ENCODE measurements around the gene PIP4K2B.

Gene PIP4K2B

DNA sequence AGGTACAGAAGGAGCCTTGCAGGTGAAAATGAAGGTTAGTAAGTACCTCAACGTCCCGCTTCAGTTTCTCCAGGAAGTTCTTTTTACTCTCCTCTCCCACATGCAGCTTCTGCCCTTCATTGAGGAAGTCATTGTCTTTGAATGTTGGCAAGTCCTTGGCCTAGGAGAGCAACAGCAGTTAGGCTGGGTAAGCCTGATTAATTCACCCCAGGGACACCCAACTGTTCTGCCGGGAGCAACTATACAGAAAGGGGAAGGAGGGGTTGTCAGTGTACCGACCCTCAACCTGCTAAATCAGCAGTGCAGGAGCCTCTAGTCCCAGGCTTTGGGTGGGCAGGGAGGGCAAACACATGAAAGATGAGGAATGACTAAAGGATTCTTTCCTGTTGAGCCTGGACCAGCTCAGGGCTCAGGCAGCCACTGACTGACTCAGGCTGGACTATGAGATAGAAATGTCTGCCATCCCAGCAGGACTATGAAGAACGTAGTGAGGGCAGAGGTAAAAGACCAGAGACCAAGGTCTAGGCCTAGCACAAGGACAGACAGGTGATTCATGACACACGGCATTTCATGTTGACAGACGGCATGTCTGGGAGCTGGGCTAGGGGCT is 21.6 kb downstream of the PIP4K2B start:
- FAIRE-seq: no peak

DNA sequence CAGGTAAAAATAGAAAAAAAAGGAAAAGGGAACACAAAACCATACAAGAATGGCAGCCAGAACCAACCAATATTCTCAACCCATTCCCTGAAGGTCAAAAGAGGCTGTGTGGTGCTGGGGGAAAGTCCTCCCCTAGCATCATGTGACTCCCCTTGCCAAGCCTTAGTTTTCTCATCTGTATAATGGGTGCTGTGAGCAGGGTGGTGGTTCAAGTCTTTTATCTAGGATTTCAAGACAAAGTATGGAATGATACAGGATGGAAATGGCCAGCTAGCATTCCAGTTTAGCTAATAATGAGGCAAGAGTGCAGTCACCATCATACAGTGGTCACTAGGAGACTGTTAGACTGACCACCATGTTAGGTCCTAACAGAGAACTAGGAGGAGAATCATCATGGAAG is 26.1 kb downstream of the PIP4K2B start:
- no peak for FAIRE-seq

DNA sequence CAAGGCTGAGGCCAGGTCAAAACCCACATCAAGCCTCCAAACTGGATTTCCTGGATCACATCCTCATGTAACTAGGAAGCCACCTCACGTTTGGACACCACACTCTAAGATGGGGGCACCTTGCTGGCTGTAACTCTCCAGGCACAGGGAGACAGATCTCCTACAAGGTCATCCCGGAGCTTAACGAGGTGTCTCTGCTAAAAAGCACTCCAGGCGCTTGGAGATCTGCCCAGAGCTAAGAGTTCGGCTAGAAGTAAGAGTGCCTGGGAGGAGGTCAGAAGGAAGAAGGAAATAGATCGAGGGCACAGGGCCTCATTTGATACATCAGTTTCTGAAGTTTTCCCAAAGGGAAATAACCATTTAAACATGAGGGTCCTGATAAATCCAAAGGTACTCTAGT is 30.9 kb downstream of the PIP4K2B start:
- FAIRE-seq: no peak

DNA sequence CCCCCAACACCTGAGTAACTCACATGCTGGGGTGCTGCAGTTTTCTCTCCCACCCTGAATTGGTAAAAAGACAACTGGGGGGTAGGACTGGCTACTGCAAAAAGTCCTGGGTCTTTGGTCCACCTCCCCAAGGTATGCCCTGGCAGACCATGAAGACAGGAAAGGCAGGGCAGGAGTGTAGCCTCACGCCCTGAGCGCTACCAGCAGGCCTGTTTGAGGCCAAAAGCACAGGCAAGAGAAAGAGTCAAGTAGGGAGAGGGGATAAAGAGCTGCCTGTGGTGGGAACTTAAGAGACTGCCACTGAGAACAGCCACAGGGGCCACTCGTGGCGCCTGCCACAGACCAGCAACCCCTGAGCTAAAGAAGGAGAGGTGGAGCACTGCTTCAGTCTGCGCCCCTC is 33.0 kb downstream of the PIP4K2B start:
- no peak for FAIRE-seq

DNA sequence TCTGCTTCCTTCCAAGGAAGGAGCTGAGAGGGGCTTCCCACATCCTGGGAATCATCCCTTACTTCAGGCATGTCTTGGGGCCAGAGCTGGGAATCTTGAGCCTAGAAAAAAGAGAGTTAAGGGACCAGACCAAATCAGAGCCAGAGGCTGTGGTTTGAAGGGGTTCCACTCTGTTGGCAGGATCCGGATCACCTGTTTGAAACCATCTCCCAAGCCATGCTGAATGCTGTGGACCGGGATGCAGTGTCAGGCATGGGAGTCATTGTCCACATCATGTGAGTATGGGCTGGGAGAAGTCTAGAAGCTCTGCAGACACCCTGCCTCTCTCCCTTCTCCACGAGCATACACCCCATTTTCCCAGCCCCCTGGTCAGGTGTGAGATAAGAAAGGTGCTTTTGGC is 37.1 kb downstream of the PIP4K2B start:
- no peak for FAIRE-seq

DNA sequence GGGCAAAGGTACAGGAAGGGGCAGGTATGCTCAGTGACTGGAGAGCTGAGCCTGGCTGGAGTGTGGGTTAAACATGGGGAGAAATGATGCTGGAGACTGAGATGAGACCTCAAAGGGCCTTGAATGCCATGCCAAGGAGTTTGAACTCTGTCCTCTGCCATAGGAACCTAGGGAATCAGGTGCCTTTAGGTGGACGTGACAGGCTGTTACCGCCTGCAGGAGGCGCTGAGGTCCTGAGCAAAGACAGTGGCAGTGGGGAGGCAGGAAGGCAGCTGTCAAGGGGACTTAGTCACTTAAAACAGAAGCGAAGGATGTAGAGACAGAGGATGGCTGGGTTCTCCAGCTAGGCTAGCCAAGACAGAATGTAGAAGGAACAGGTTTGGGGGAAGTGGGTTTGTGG is 37.7 kb downstream of the PIP4K2B start:
- FAIRE-seq: no peak

DNA sequence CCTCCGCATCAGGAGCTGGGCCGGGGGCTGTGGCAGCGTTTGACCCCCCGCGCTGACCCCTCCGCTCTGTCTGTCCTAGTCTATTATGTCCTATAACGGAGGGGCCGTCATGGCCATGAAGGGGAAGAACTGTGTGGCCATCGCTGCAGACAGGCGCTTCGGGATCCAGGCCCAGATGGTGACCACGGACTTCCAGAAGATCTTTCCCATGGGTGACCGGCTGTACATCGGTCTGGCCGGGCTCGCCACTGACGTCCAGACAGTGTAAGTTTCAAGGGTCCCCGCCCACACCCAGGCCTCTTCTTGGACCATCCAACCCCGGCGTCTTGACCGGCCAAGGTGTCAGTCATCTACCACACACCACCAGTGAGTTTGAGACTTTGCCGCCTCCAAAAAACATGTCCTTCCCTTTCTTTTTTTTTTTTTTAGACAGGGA is 46.3 kb downstream of the PIP4K2B start:
- FAIRE-seq: no peak

DNA sequence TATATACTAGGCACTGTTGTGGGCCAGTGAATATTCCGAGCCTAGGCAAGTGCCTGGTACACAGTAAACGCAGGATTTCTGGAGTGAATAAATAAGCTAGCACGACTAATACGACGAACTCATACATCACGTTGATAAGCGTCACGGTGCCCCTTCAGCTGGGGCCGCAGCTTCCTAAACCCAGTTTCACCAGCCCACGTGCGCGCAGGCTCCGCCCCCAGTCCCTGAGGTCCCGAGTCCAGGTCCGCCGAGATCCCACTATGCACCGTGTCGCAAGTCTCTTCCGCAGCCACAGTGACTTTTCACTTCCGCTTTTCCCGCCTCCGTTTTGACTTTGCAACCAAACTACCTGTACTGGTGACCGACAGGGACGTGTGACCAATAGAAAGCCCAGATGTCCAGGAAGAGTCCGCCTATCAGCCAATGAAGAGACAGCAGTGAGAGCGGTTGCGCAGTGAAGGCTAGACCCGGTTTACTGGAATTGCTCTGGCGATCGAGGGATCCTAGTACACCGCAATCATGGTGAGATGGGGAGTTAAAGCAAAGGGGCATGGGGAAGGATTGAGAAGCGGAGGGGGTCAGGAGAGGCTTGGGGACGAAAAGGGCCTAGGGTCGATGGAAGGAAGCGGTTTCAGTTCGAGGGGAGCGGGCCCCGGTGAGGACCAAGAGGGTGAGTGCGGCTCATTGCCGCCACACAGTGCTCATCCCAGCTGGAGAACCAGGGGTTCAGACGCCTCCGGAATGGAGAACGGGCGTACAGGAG is 46.9 kb downstream of the PIP4K2B start, which contains the start of gene PSMB3:
Gene PSMB3 (plus strand): TSS at position 434 of the 763 bp plus-strand sequence. CDS start 86 bp downstream, at position 520.
- FAIRE-seq: no peak

DNA sequence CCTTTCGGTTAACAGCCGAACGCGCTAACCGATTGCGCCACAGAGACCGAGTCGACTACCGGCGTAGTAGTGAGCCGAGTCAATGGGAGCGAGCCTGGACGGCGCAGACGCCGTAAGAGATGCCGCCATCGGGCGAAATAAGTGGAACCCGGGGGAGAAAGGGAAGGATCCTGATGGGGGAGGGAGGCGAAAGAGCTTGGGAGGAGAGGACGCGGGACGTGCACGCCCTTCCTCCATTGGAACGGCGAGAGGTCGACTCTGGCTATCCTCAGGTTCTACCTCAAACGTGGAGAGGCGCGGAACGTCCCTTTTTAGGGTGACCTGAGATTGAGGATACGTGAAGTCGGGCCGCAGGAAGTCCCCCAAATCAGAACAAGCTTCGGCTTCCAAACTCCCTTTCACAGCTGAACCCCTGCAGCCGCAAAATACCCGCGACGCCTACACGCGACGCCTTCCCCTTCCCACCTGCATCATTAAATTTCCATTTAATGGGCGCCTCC is 47.5 kb downstream of the PIP4K2B start:
- no peak for FAIRE-seq

DNA sequence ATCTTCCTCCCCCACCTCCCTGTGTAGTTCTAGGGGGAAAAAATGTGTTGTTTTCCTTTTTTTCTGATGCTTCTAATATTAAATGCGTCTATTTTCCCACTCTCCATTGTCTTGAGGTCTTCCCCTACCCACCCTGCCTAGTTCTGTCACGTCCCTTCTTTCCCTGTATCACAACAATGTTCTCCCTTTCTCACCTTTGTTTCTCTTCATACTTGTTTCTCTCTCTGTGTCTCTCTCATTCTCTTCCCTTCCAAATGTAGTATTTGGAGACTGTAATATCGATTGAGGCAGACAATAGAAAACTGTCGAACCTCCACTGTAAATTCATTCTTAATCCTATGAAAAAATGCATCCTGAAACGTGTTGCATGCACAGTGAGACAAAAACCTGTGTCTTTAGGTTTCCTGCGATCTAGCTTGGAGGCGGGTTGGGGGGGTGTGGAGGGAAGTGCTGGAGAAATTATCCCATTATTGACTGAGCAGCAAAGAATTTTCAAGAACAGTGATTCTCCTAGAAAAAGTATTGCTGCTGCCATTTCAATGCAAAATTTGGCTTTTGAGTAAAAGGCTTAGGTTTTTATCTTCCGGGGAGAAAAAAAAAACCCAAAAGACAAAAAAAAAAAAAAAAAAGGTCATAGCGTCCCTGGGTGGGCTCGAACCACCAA is 48.1 kb downstream of the PIP4K2B start:
- FAIRE-seq: no peak

DNA sequence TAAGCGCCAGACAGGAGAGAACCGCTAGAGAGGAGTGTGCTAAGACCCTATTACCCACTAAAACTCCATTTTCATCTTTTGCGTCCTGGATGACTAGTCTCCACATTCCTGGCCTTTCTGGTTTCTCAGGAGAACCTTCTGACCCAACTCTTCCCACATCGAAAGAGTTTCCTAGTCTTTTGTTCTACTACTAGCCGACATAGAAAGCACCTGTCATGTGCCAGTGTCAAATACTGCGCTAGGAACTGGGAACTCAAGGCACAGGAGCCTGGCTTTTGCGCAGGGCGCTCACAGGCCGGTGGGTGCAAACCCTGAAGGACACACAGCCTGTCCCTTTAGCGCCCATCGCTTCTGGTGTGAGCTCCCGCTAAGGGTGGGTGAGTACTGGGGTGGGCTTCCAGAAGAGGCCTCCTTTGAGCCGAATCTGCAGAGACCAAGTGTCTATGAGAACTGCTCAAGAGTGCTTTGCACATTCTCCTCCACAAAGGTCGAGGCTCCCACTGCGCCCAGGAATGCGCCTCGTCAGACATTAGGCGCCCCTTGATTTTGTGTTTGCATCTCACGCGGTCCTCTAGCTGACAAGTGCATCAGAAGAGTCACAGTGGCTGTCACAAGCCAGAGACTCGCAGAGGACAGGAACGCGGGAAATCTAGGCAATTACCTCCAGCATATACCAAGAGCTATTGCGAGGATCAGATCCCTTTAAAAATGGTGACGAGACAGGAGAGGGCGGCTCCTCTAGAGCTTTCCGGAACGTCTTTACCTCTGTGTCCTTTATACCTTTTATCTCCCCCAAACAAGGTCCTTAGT is 48.8 kb downstream of the PIP4K2B start:
- no peak for FAIRE-seq

DNA sequence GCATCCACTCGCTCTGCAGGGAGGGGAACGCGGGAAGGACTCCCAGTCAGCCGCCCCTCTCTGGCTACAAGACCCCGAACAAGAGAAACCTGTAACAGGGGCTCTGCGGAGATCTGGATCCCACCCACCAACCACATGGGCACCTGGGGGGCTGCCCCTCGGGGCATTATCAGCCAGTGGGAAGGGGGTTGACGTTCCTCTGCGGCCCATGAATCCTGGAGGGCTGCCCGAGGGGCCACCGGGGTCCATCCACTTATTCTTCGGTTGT is 49.4 kb downstream of the PIP4K2B start:
- FAIRE-seq: no peak

DNA sequence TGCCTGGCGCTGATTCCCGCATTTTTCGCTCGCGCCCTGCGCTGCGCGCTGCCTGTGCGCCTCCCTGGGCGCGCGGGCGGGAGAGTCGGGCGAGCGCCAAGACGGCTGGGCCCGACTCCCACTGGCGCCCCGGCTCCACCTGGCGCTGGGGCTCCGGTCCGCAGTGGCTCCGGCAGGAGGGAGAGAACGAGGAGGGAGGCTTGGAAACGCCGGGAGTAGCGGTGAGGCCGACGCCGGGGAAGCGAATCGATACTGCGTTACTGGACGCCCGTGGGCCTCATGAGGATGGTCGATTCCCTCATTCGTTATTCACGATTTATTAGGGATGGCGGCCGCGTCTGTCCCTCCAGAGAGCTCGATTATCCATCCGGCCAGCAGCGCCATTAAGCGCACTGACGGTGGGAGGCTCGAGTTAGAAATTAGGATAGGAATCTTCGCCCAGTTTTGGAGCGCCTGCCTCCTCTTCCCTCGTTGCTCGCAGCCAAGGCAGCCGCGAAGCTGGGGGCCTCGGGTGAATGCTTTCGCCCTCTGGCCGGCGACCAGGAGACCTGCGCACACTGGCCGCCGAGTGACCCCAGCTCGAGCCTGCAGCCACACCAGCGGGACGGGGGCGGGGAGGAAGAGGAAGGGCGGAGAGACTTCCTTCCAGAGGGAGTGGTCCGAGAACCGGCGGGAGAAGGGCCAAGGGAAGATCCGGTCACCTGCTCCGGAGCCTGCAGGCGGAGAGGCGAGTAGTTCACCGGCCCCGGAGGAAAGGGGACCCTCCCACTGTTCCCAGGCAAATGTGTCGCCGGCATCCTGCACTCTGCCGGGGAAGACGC is 49.9 kb downstream of the PIP4K2B start:
- FAIRE-seq: no peak

DNA sequence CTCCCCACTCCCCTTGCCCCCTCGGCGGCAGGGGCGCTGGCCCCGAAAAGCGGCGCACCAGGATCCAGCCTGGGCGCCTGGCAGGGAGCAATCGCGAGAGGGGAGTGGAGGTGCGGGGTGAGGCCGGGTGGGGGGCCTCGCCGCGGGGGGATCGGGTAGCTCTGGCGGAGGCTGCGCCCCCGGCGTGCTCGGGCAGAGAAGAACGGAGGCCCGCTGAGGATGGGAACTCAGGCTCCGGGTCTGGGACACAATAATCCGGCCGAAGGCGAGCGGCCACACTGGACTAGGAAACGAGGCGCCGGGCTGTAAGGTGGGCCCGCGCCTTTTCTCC is 50.5 kb downstream of the PIP4K2B start:
- no peak for FAIRE-seq

DNA sequence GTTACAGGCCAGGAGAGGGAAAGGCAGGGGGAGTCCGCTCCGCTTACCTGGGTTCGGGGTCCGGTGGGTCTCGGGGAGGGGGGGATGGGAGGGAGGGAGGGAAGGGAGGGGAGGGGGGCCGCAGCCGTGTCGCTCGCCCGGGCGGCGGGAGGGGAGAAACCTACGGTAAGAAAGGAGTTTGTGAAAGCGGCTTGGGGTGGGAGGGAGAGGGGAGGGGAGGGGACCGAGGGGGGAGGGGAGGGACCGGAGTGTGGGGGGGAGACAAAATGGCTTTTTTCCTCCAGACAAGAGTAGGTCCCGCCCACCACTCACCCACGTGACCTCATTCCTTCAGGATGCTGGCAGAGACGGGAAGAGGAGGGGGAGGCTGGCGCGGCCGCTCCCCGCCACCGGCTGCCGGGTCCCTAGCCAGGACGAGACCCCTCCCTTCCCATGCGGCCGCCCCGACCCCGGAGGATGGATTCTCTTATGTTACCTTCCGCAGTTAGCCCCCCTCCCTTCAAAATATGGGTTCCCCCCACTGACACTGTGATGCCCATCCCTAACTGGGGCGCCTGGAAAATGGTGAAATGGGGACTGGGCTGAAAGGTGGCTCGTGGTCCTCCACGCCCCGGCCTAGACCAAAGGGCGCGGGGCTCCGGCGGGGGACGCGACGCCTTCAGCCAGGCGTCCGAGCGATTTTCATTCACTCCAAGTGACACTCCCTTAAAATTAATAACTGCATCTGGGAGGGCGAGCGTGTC is 51.0 kb downstream of the PIP4K2B start, which contains the start of gene PCGF2:
Gene PCGF2 (minus strand): TSS at position 188 of the 743 bp plus-strand sequence. CDS start 7,934 bp downstream, outside the sequence.
- no peak for FAIRE-seq

DNA sequence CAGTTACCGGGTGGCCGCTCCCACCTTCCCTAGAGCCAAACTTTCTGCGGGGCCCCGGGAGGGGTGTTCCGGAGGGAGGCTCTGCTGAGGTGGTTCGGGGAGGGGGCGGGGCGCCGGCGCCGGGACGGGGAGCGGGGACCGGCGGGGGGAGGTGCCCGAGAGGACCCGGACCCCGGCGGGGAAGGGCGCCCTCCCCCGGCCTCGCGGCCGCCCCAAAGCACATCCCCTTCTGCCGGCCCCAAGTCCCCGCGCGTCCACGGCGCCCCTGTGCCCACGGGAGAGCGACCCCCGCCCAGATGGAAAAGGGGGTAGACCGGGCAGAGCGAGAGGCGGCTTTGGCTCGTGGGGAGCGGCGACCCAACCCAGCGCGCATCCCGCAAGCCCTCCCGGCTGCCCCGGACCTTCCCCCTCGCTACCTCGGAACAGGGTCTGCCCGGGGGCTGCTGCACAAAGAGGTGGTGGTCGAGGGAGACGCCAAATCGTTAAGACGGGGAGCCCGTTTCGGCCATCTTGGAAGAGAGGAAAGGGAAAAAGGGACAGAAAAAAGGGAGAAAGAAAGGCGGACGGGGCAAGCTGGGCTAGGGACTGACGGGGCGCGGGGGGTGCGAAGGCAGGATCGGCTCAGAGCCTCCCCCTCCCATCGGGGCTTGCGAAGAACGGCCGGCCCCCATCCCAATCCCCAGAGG is 51.8 kb downstream of the PIP4K2B start:
- no peak for FAIRE-seq

DNA sequence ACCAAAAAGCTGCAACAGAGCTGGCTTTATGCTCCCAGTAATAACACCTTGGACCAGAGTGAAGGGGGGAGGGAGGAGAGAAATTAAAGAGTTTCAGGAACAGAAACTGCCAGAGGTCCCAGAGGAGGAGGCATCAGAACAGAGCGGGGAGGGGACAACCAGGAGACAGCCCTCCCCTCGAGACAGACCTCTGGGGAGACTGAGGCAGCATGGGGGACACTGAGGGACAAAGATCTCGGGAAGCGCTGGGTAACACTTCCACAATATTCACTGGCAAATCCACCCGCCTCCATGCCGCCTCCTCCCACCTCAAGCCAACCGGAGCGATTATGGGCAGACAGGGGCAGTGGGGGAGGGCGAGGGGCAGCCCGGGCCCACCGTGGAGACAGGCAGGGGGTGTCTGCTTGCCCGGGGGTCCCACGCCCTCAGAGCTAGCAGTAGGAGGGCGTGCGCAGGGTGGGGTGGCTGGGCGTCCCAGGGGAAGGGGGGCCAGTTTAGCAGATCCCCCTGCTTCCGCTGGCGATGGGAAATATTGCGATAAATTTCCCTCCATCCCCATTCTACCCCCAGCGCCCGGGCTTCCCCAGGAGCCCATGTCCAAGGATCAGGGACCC is 52.4 kb downstream of the PIP4K2B start:
- no peak for FAIRE-seq

DNA sequence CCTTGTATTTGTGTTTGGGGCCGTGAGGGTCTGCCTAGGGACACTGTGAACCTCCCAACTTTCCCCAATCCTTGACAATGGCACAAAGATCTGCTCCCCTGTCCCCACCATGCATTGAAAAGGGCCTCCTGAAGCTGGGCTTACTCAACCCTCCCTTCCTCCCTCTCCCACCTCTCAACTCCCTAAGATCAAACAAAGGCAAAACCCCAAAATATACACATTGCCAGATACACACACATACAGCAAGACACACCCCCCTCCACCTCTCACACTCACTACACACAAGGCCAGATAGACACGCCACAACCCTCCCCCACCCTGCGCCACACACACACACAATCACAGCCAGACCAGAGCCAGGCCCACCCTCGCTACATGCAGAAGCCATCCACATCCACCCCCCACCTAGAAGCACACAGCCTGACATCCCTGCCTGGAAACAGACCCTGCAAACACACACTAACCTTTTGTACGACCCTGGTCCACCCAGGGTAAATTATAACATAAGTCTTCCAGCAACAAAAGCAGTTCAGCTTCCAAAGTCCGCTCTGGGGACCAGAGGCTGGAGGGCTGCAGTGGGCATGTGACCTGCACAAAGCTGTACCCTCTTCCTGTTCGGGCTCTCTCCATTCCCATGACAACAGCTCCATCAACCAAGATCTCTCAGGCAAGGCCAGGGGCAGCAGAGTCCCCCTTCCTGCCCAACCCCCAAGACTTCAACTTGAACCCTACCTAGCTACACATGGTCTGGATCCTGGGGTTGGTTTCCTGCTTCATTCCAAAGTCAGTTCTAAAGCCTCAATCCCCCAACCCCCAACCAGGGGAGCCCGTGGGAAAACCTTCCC is 53.1 kb downstream of the PIP4K2B start:
- no peak for FAIRE-seq

DNA sequence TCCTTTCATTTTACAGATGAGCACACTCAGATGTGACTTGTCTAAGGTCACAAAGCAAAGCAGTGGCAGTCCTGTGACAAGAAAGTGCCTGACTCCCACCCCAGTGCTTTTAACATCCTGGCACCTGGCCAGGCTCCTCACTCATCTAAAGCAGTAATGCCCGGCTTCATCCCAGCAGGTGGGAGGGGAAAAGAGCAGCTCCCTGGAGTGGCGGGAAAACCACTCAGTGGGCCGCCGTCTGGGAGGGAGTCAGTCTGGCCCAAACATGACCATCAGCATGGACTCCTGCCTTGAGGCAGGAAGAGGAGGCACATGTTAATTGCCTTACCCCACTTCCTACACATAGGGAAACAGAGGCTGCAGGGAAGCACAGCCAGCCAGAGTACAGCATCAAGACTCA is 53.8 kb downstream of the PIP4K2B start:
- no peak for FAIRE-seq
